DMS79 treated with DMSO at 0.1 percent for 48 hours (cell line): Measurements from ENCODE around the gene SERPINA10.
A peak's percentile ranks its signal among the peaks of the same experiment; 100 is the strongest.

Experiments used
- DNase-seq: peaks from one replicate; lab custom pipeline; 2025; lab: John Stamatoyannopoulos, UW

Gene SERPINA10

GRCh38 chr14:94292872-94293577 is at the start of gene SERPINA10:
SERPINA10 (minus strand) TSS chr14:94293268; CDS start chr14:94290593, 2,675 bp downstream.
- no peak for DNase-seq

GRCh38 chr14:94342334-94342934 is 49.4 kb upstream of the SERPINA10 start:
- peak; percentile 18 for DNase-seq

- DNase-seq = no peak
Measured at GRCh38 chr14:94341656-94342333, 48.7 kb upstream of the SERPINA10 start.

GRCh38 chr14:94340533-94340932 is 47.5 kb upstream of the SERPINA10 start:
- no peak for DNase-seq

GRCh38 chr14:94338023-94338422 is 45.0 kb upstream of the SERPINA10 start:
- no peak for DNase-seq

- DNase-seq = no peak
Measured at GRCh38 chr14:94337274-94337673, 44.2 kb upstream of the SERPINA10 start.

- DNase-seq = no peak
Measured at GRCh38 chr14:94334872-94335271, 41.8 kb upstream of the SERPINA10 start.

GRCh38 chr14:94332587-94332986 is 39.5 kb upstream of the SERPINA10 start:
- DNase-seq = no peak

- DNase-seq = no peak
Measured at GRCh38 chr14:94332063-94332583, 39.1 kb upstream of the SERPINA10 start.

GRCh38 chr14:94331462-94331861 is 38.4 kb upstream of the SERPINA10 start:
- DNase-seq = no peak

- DNase-seq = no peak
Measured at GRCh38 chr14:94330857-94331256, 37.8 kb upstream of the SERPINA10 start.

- no peak for DNase-seq
Measured at GRCh38 chr14:94330432-94330831, 37.4 kb upstream of the SERPINA10 start.

- DNase-seq = no peak
Measured at GRCh38 chr14:94329857-94330256, 36.8 kb upstream of the SERPINA10 start.

GRCh38 chr14:94328196-94328595 is 35.1 kb upstream of the SERPINA10 start:
- no peak for DNase-seq

- DNase-seq = no peak
Measured at GRCh38 chr14:94322648-94323570, 29.8 kb upstream of the SERPINA10 start, which contains the start of gene SERPINA6. SERPINA6 (minus strand) TSS chr14:94323336; CDS start chr14:94314648, 8,688 bp downstream.

GRCh38 chr14:94321421-94322271 is 28.6 kb upstream of the SERPINA10 start:
- no peak for DNase-seq

- DNase-seq = no peak
Measured at GRCh38 chr14:94320243-94320642, 27.2 kb upstream of the SERPINA10 start.

- no peak for DNase-seq
Measured at GRCh38 chr14:94317259-94317658, 24.2 kb upstream of the SERPINA10 start.

GRCh38 chr14:94316692-94317091 is 23.6 kb upstream of the SERPINA10 start:
- no peak for DNase-seq

- DNase-seq = no peak
Measured at GRCh38 chr14:94314890-94315289, 21.8 kb upstream of the SERPINA10 start.
